HUES48 (cell line): ENCODE results near the gene POLE3.
"Not testable (repeated sequence)": the region's sequence is repeated elsewhere in the genome, so short reads cannot be mapped to it uniquely, and the experiment has no call there.

Experiments
- H3K27ac ChIP-seq: one replicate; pipeline ENCODE4 v1.7.0; 2013; ENCODE audit warnings: low read depth, low read length, inconsistent platforms
- H3K27me3 ChIP-seq: 2 replicates; pipeline ENCODE4 v1.6.1; 2013; ENCODE audit warnings: mild to moderate bottlenecking, low read length; ENCODE audit not compliant: control insufficient read depth, insufficient read depth
- H3K36me3 ChIP-seq: 2 replicates; pipeline ENCODE4 v1.6.1; 2013; ENCODE audit warnings: low read length; ENCODE audit not compliant: control insufficient read depth, insufficient read depth
- H3K4me1 ChIP-seq: 2 replicates; pipeline ENCODE4 v1.6.1; 2013; ENCODE audit warnings: mild to moderate bottlenecking, low read length; ENCODE audit not compliant: control insufficient read depth, insufficient read depth
- H3K4me3 ChIP-seq: 2 replicates; pipeline ENCODE4 v1.5.1; 2013; ENCODE audit warnings: mild to moderate bottlenecking, low read depth, low read length
- H3K9ac ChIP-seq: 2 replicates; pipeline ENCODE4 v1.6.1; 2013; ENCODE audit warnings: mild to moderate bottlenecking, low read depth, low read length, moderate library complexity
- H3K9me3 ChIP-seq: 2 replicates; pipeline ENCODE4 v1.6.1; 2013; ENCODE audit warnings: low read length; ENCODE audit not compliant: control insufficient read depth, insufficient read depth

Gene POLE3

DNA sequence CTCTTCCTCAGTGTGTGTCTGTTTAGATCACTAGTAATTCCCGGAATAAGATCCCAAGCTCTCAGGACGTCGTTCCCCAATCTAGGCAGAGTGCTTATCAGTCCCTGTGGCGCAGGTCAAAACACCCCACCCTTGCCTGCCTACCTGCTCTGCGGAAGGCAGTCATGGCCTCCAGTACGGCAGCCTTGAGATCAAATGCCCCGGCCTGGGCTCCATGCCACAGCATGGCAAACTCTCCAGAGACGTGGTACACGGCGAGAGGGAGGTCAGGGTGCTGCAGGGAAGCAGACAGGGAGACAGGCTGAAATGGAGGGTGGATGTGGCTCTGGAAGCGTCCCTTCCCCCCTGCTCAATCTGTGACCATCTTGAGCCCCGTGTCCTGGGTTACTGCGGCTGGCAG lies 21.6 kb downstream of the POLE3 start:
- Histone ChIP-seq H3K27me3 (no peaks in the 10 kb centered on the region), H3K9ac (no peak overlapping the region), H3K27ac (no peak overlapping the region), H3K9me3 (no peaks in the 10 kb centered on the region), H3K4me3 (no peak overlapping the region), H3K4me1 (no peaks in the 10 kb centered on the region), H3K36me3 (peaks cover 37% of the 10 kb centered on the region)

DNA sequence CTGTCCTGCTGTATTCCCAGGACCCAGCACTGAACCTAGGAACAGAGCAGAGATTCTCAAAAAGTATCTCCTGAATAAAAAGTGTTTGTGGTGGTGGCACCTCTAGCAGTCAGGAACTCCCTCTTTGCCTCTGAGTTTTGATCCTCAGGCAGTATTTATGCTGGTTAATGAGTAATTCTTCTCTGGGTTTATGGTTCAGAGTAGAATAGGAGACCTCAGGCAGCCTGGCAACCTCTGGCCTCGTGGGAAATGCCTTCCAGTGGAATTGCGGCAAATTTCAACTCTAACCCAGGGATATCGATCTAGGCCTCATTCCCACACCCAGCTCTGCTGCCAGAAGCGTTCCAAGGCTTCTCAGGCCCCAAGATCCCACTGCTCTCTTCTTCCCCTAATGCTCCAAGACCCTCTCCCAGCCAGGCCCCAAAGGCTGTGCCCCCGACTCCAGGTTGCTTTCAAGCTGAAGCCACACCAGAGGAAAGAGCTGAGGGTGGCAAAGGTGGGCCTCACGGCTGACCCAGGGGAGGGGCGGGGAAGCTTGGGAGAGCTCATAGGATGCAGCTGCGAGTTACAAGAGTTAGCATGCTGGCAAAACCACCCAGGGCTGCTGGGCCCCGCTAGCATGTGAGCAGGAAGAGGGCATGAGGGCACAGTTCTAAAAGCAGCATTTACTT lies 22.8 kb downstream of the POLE3 start:
- no peak overlapping the region for H3K4me3 ChIP-seq
- no peaks in the 10 kb centered on the region for H3K4me1 ChIP-seq
- H3K36me3 ChIP-seq, result peaks cover 37% of the 10 kb centered on the region
- no peak overlapping the region for H3K27ac ChIP-seq
- no peaks in the 10 kb centered on the region for H3K9me3 ChIP-seq
- no peaks in the 10 kb centered on the region for H3K27me3 ChIP-seq
- H3K9ac ChIP-seq, result no peak overlapping the region

DNA sequence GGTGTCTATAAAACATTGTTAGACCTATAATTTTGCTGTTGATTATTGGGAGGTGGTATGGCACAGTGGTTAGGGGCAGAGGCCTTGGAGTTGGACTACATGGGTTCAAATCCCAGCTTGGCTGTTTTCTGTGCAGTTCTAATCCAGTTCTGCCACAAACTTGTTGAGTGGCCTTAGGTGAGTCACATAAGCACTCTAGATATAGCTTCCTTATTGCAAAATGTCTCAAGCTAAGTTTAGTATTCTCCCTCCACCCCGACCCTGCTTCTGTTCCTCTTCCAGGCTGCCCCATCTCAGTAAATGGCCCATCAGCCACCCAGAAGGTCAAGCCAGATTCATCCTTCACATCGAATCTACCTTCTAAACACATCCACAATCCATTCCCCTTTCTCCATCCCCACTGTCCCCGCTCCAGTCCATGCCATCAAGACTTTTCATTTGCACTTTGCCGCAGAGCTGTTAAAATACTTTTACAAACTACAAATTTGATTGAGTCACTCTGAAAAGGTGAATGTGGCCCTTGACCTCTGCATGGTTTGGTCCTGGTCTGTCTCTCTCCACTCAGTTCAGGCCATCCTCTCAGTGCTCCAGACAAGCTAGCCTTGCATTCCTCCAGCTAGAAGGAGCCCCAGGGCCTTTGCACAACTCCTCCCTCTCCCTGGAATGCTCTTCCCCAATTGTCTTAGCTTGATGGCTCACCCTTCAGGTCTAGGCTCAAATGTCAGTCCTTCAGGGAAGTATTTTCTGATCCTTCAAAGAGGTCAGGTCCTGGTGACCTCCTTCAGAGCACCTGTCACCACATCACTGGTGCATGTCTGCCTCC lies 23.7 kb downstream of the POLE3 start:
- Histone ChIP-seq H3K27ac (no peak overlapping the region), H3K4me3 (no peak overlapping the region), H3K4me1 (no peaks in the 10 kb centered on the region), H3K9me3 (no peaks in the 10 kb centered on the region), H3K9ac (no peak overlapping the region), H3K27me3 (no peaks in the 10 kb centered on the region), H3K36me3 (peaks cover 33% of the 10 kb centered on the region)

DNA sequence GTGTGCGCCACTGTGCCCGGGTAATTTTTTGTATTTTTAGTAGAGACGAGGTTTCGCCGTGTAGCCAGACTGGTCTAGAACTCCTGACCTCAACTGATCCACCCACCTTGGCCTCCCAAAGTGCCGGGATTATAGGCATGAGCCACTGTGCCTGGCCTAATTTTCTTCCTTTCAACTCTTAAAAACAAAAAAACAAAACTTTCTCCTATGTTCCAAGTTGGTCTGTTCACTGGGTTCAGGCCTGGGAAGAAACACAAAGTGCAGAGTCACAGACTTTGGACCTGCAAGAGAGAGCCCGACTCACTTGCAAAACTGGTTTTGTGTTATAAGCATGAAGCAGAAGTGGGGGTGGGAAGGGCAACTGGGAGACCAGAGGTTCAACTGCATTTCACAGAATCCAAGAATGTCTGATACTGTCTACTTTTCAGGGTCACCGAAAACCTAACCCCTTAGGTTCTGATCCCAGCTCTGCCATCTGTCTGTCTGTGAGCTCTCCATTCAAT lies 28.5 kb downstream of the POLE3 start:
- Histone ChIP-seq H3K4me3 (no peak overlapping the region), H3K4me1 (no peaks in the 10 kb centered on the region), H3K9ac (no peak overlapping the region), H3K27me3 (no peaks in the 10 kb centered on the region), H3K36me3 (no peaks in the 10 kb centered on the region), H3K27ac (no peak overlapping the region), H3K9me3 (no peaks in the 10 kb centered on the region)

DNA sequence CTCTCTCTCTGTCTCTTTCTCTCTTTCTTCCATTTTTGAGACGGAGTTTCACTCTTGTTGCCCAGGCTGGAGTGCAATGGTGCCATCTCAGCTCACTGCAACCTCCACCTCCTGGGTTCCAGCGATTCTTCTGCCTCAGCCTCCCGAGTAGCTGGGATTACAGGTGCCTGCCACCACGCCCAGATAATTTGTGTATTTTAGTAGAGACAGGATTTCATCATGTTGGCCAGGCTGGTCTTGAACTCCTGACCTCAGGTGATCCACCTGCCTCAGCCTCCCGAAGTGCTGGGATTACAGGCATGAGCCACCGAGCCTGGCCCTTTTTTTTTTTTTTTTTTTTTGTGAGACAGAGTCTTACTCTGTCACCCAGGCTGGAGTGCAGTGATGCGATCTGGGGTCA lies 29.0 kb downstream of the POLE3 start:
- not testable (repeated sequence) for H3K27me3 ChIP-seq, H3K4me3 ChIP-seq, H3K36me3 ChIP-seq, H3K27ac ChIP-seq, H3K9me3 ChIP-seq, H3K4me1 ChIP-seq, H3K9ac ChIP-seq

DNA sequence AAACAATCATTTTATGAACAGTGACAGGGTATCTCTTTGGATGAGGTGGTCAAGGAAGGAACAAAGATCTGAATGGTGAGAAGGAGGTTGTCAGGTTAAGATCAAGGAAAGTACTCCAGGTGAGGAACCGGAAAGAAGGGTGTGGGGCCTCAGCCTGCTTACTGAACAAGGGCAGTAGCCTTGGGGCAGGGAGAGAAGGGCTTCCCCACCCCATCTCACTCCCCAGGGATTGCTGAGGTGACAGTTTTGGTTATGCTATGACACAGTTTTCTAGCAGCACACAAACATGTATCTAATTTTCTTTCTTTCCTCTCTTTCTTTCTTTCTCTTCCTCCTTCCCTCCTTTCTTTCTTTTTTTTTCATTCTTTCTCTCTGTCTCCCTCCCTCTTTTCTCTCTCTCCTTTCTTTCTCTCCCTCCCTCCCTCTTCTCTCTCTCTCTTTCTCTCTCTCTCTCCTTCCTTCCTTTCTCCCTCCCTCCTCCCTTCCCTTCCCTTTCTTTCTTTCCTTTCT lies 29.6 kb downstream of the POLE3 start:
- Histone ChIP-seq H3K4me1 (no peaks in the 10 kb centered on the region), H3K27me3 (no peaks in the 10 kb centered on the region), H3K36me3 (no peaks in the 10 kb centered on the region), H3K9ac (no peak overlapping the region), H3K4me3 (no peak overlapping the region), H3K27ac (no peak overlapping the region), H3K9me3 (no peaks in the 10 kb centered on the region)

DNA sequence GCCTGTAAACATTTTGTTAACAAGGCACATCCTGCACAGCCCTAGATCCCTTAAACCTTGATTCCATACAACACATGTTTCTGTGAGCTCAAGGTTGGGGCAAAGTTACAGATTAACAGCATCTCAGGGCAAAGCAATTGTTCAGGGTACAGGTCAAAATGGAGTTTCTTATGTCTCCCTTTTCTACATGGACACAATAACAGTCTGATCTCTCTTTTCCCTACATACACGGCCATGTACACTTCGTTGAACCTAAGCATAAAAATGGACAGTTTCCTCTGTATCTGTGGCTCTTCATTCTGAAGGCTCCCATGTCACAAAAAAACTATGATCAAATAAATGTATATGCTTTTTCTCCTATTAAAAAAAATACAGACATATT lies 30.7 kb downstream of the POLE3 start:
- H3K27ac ChIP-seq, H3K4me3 ChIP-seq, H3K9ac ChIP-seq, H3K27me3 ChIP-seq, H3K9me3 ChIP-seq, H3K4me1 ChIP-seq, H3K36me3 ChIP-seq: not testable (repeated sequence)

DNA sequence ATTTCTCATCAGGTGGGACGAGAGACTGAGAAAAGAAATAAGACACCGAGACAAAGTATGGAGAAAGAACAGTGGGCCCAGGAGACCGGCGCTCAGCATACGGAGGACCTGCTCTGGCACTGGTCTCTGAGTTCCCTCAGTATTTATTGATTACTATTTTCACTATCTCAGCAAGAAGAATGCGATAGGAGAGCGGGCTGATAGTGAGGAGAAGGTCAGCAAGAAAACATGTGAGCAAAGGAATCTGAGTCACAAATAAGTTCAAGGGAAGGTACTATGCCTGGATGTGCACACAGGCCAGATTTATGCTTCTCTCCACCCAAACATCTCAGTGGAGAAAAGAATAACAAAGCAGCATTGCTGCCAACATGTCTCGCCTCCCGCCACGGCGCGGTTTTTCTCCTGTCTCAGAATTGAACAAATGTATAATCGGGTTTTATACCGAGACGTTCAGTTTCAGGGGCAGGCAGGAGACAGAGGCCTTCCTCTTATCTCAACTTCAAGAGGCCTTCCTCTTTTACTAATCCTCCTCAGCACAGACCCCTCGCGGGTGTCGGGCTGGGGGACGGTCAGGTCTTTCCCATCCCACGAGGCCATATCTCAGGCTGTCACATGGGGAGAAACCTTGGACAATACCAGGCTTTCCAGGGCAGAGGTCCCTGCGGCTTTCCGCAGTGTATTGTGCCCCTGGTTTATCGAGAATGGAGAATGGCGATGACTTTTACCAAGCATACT lies 31.2 kb downstream of the POLE3 start:
- not testable (repeated sequence) for H3K36me3 ChIP-seq, H3K4me1 ChIP-seq, H3K4me3 ChIP-seq, H3K27me3 ChIP-seq, H3K9me3 ChIP-seq, H3K9ac ChIP-seq
- H3K27ac ChIP-seq, result peak overlapping the region; percentile 18

DNA sequence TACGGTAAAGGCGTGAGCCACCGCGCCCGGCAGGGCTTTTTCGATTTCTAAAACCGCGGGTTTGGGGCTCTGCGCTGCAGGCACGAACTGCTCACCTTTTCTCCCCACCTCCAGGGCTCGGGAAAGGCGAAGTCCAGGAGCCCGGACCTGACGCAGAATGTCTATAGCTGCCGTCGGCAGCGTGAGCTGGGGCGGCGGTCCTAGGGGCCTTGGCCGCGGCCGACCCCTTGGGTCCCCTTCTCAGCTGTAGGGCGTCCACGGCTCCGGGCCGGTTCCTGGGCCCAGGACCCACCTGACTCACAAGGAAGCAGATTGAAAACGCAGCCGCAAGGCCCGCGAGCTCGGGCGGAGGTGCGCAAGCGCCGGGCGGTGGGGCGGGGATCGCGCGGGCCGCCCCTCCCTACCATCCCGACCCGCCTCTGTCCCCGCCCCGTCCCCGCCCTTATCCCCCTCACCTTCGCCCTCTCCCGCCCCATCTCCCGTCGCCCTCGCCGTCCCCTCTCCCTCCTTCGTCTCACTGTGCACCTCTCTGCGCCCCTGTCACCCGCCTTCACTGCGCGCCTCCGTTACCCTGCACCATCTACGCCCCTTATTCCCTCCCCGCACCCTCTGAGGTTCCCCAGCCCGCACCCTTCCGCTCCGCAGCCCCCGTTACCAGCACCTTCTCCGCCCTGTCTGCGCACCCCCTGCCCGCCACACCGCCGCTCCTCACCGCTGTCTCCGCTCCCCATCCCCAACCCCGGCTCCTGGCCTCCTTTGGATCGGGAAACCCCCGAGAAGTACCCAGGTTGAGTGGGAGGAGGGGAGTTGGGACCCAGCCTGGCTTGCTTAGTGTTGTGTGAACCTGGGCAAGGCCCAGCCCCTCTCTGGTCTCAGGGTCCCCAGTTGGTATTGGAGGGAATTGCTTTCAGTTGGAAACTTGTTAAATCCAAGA lies 33.6 kb downstream of the POLE3 start, which contains the start of gene HDHD3:
Gene HDHD3 (minus strand): TSS at position 353 of the 934 bp plus-strand sequence. CDS start 2,632 bp downstream, outside the sequence.
- Histone ChIP-seq H3K4me3 (peak within 1 kb of the TSS; percentile 95), H3K9ac (peak within 1 kb of the TSS; percentile 89), H3K27me3 (no peaks in the 10 kb centered on the region), H3K36me3 (peaks cover 24% of the 10 kb centered on the region), H3K27ac (peak within 1 kb of the TSS; percentile 94), H3K4me1 (0 out of 2 replicates have a peak, but pooled peaks cover 6% of the 10 kb centered on the region), H3K9me3 (no peaks in the 10 kb centered on the region)
